Motor neuron (in vitro differentiated cells): ENCODE results near the gene COL1A1. TPM values are rescaled to one million over a fixed set of nuclear protein-coding genes. Genes with fewer than 3 reads are reported as not detected.

ENCODE experiments used
- ATAC-seq, 8 experiments: fragments of 200-7000 bp; cut with Tn5 transposase; replicated peaks in 6 of 8; 2 replicates each; pipeline ENCODE4 v1.8.0; 2021; ENCODE audit warnings: mild to moderate bottlenecking in 8 of 8, moderate library complexity in 8 of 8
- H3K27ac ChIP-seq, 2 donors: fragments of 250-450 bp; sonication (Bioruptor Pico); 2 replicates each; pipeline ENCODE4 v1.9.0; 2021; ENCODE audit warnings: antibody characterized with exemption in 2 of 2, mild to moderate bottlenecking in 2 of 2, moderate library complexity in 1 of 2
- H3K4me1 ChIP-seq, 2 donors: fragments of 250-450 bp; sonication (Bioruptor Pico); replicated peaks in 1 of 2; 2 replicates each; pipeline ENCODE4 v1.6.1; 2021; ENCODE audit warnings: antibody characterized with exemption in 2 of 2, mild to moderate bottlenecking in 2 of 2, moderate library complexity in 1 of 2
- H3K4me3 ChIP-seq, 5 donors: fragments of 250-450 bp; sonication (Bioruptor Pico); 2 replicates each; pipeline ENCODE4 v1.9.0; 2021; ENCODE audit warnings: antibody characterized with exemption in 5 of 5, mild to moderate bottlenecking in 5 of 5, moderate library complexity in 4 of 5
- WGBS, 10 experiments: fragments of 450-650 bp; shearing (Covaris generic); methylation state at CpG; one replicate each; pipeline ENCODE4 v1.0.0; 2022; 5-methylcytosine and 5-hydroxymethylcytosine counted together
- in situ Hi-C, 9 experiments: fragments of 400-800 bp; cut with MboI; loops; one replicate each; pipeline ENCODE4 v1.15.0; 2021; ENCODE audit warnings: low sequenced_read_pairs in 9 of 9, low pct_unique_long_range_greater_than_20kb in 2 of 9; ENCODE audit not compliant: unreplicated experiment in 9 of 9
- total RNA-seq, 8 experiments: library from RNA; unstranded; fragments of 300-600 nt; gene quantifications; 2 replicates each; pipeline versions ENCODE4 v1.2.3 to v1.2.4, GENCODE V29; 2022

Gene COL1A1
- total RNA-seq, 8 experiments from 2014 or later: 0.54 to 614 (median 7.1) TPM

DNA sequence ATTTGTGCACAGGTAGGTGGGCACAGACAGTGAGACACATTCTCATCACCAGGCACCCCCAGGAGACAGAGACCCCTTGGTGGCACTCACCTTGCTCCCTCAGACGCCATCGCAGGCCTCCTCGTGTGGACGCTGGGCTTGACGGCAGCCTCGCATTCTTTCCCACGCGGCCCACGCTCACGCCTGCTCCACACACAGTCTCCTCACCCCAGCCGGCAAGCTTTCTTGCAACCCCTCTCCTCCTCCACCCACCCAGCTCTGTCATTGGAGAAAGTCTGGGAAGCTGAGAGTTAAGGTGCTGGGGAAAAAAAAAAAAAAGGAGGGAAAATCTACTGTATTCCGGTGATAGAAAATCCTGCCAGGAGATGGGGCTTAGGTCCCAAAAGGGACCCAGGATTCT, 20.8 kb downstream of the COL1A1 start:
- in situ Hi-C loops: loop anchor here in 4 of 9 experiments (25.0 kb wide), 1 partner anchor 107 kb away; no protein-coding TSS in a partner anchor
- peaks cover 23 to 24% of the 10 kb centered on the region in 2 donors for H3K4me1 ChIP-seq
- WGBS, 10 experiments: 0 to 80% (median 8%) methylated on average over 1 to 11 of the region's 12 CpGs; no CpG with 5 or more reads in 4 of the 10 experiments
- no peak for ATAC-seq
- H3K4me3 ChIP-seq: no peak overlapping the region
- H3K27ac ChIP-seq: no peak overlapping the region

DNA sequence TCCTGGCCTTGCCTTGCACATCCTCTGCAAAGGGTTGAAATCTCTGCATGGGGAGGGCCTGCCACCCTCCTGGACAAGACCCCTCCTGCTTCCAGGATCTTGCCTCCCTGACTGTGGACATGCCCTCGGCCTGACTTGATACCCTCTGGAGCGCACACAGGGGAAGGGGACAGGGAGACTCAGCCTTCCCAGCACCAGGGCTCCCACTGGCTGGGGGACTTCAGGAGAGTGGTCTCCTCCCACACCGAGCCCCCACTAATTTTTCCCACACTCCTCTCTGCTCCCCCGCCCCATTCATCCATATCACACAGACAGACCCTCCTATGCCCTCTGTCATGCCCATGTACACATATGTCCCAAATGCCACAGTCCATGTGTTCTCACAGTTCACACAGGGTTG, 21.3 kb downstream of the COL1A1 start:
- WGBS, 10 experiments: 70 to 100% (median 80%) methylated on average over 1 to 2 of the region's 4 CpGs; no CpG with 5 or more reads in 7 of the 10 experiments
- Histone ChIP-seq H3K27ac (no peak overlapping the region), H3K4me3 (no peak overlapping the region), H3K4me1 (peaks cover 23 to 24% of the 10 kb centered on the region in 2 donors)
- in situ Hi-C loops: loop anchor here in 4 of 9 experiments (25.0 kb wide), 1 partner anchor 107 kb away; no protein-coding TSS in a partner anchor
- no peak for ATAC-seq

DNA sequence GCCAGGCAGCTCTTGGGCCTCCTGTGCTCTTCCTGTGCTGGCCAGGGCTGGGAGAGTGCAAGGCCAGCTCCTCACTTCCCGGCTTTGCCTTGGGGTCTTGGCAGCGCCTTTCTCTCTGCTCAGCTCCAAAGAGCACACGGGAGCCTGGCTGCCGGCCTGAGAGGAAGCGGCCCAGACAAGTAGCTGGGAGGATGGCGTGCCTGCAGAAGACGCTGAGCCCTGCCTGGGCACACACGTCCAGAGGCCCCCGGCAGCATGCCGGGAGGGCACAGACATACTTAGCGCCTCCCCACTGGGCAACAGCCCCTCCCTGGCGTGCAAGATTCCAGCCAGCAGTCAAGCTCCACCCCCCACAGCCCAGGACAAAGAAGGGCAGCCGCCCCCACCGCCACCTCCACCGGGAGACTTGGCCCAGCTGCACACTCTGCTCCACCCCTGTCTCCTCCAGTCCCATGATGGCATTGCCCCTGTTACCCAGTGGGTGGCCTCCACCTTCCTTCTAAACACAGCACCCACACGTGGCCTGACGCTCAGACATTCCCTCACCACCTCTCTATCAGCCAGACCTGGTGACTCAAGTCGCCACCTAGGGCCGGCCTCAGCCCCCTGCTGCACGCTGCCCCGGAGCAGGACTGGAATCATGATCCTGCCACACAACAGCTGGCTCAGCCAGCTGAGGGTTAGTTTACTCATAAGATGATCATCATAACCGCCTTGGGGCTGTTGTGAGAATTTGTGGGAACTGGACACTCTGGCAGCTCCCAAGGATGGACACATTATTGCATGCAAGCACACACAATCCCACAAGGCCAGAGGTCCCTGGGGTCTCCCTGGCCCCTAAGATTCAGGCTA, 23.2 kb downstream of the COL1A1 start:
- in situ Hi-C loops: loop anchor here in 4 of 9 experiments (25.0 kb wide), 1 partner anchor 109 kb away; no protein-coding TSS in a partner anchor
- Histone ChIP-seq H3K27ac (no peak overlapping the region), H3K4me3 (no peak overlapping the region), H3K4me1 (peaks cover 13 to 14% of the 10 kb centered on the region in 2 donors)
- peak; percentile 76 to 95 (median 86) for ATAC-seq
- WGBS, 10 experiments: 0 to 80% (median 51%) methylated on average over 1 to 5 of the region's 22 CpGs; no CpG with 5 or more reads in 6 of the 10 experiments

DNA sequence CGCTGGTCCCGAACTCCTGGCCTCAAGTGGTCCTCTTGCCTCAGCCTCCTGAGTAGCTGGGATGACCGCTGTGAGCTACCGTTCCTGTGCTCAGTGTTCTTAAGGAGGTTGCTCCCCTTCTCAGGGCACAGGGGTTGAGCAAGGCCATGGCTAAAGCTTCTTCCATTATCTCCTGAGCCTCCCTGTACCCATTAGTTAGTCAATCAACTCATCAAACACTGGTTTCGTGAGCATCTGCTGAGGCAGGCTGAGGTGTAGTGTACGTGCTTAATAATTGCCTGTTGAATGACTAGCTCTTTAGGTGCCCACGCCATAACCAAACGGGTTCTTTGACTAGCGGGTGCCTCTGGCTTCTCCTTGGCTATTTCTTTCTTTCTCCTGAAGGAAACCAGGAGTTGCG, 24.0 kb downstream of the COL1A1 start:
- ATAC-seq: no peak
- no peak overlapping the region for H3K27ac ChIP-seq
- in situ Hi-C loops: loop anchor here in 4 of 9 experiments (25.0 kb wide), 1 partner anchor 110 kb away; no protein-coding TSS in a partner anchor
- WGBS, 10 experiments: 80 to 100% (median 90%) methylated on average over 1 to 8 of the region's 10 CpGs; no CpG with 5 or more reads in 4 of the 10 experiments
- no peak overlapping the region for H3K4me3 ChIP-seq
- H3K4me1 ChIP-seq: peaks cover 17 to 21% of the 10 kb centered on the region in 2 donors

DNA sequence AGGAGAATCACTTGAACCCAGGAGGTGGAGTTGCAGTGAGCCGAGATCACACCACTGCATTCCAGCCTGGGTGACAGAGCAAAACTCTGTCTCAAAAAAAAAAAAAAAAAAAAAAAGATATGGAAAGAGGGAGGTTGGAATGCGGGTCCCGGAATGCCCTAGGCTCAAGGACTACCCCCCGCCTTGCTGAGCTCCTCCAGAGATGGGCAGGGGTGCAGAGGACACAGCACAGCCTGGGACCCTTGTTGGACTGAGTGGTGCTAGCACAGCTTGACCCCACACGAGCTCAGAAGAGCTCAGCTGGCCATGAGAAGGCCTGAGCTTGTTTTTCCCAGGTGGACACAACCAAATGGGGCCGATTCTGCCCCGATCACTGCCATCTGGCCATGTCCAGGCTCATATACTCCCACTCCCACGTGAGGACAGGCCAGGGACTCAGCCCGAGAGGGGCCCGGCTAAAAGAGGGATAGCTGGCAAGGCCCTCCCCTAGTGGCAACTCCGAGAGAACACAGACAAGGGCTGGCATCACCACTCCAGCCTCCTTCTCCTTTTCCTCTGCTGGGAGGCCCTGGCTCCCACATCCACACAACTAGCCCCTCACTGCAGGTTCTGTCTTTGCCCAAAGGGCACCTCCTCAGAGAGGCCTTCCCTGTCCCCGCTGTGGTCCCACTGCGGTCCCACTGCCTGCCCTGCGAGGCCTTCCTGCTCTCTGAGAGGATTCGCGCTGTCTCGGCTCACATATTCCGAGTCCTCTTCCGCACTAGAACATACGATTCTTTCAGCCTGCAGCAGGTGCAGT, 24.7 kb downstream of the COL1A1 start:
- peaks cover 18 to 25% of the 10 kb centered on the region in 2 donors for H3K4me1 ChIP-seq
- in situ Hi-C loops: loop anchor here in 4 of 9 experiments (25.0 kb wide), 1 partner anchor 111 kb away; no protein-coding TSS in a partner anchor
- H3K4me3 ChIP-seq: no peak overlapping the region
- no peak for ATAC-seq
- H3K27ac ChIP-seq: no peak overlapping the region
- 81 to 100% (median 92%) methylated on average over 1 to 14 of the region's 20 CpGs; no CpG with 5 or more reads in 3 of the 10 experiments for WGBS, 10 experiments

DNA sequence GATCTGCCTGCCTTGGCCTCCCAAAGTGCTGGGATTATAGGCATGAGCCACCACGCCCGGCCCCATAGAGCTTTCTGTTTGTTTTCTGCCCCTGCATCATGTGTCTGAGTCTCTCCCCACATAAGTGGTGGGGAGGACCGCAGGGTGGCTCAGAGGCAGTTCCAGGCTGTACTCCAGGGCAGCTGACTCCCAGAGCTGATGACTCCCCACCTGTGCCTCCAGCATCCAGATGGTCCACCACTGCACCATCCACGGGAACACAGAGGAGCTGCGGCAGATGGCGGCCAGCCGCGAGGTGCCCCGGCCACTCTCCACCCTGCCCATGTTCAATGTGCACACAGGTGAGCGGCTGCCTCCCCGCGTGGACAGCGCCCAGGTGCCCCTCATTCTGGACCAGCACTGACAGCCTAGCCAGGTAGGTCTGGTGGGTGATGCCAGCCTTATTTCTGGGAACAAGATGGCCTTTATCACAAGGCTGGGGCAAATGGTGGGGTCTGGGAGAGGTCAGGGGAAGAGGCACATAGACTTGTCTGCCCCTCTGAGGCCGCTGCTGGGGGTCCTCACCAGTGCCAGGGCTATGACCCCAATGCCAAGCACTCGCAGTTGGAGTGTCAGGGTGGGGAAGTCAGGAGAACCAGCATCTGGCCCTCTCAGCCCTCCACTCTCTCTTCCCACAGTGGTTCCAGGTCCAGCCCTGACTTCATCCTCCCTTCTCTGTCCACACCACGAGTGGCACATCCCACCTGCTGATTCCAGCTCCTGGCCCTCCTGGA, 26.2 kb downstream of the COL1A1 start:
- Histone ChIP-seq H3K27ac (no peak overlapping the region), H3K4me3 (no peak overlapping the region), H3K4me1 (peaks cover 18 to 25% of the 10 kb centered on the region in 2 donors)
- in situ Hi-C loops: loop anchor here in 4 of 9 experiments (25.0 kb wide), 1 partner anchor 112 kb away; no protein-coding TSS in a partner anchor
- no peak for ATAC-seq
- WGBS, 10 experiments: 0 to 100% (median 78%) methylated on average over 1 to 10 of the region's 16 CpGs; no CpG with 5 or more reads in 3 of the 10 experiments

DNA sequence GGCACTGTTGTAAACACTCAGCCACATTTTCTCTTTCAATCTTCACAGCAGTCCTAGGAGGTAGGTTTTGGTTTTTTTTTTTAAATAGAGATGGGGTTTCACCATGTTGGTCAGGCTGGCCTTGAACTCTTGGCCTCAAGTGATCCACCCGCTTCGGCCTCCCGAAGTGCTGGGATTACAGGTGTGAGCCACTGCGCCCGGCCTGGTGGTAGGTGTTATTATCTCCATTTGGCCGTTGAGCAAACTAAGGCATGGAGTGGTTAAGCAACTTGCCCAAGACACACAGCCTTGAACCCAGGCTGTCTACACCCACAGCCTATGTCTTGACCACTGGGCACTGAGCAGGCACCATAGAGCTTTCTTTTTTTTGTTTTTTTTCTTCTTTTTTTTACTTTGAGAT, 27.0 kb downstream of the COL1A1 start:
- 17 to 100% (median 100%) methylated on average over 1 to 4 of the region's 6 CpGs; no CpG with 5 or more reads in 6 of the 10 experiments for WGBS, 10 experiments

DNA sequence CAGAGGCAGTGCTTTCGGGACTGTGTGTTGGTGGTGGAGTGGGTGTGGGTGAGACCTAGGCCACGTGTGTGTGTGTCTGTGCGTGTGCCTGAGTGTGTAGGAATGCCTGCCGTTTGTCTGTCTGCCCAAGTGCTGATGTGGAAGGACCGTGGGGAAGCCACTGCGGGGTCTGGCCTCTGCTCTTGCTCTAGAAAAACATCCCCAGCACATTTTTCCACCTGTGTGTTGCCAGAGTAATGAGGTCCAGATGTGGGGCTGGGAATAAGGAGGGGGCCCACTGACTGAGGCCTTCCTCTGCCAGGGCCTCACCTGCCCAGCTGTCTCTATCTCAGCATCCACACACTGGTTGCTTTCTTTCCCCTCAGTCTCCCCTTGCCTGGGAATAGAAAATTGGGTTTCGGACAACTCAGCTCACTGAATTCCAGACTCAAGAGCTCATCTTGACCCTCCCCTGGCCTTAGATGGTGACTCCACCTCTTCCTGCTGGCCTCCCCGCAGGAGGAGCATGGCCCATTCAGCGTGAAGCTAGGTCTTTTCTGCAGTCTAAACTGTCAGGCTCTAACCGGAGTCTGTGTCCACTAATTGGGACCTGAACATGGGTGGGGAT, 28.0 kb downstream of the COL1A1 start:
- peak in 3 of 8 experiments; percentile 22 to 30 (median 27) for ATAC-seq
- H3K4me3 ChIP-seq: no peak overlapping the region
- in situ Hi-C loops: no loop called here
- 17 to 90% (median 30%) methylated on average over 1 to 4 of the region's 10 CpGs; no CpG with 5 or more reads in 5 of the 10 experiments for WGBS, 10 experiments
- peak overlapping the region; percentile 8 to 60 for H3K27ac ChIP-seq
- H3K4me1 ChIP-seq: peaks cover 18 to 25% of the 10 kb centered on the region in 2 donors

More for the DNA sequence above, 27.0 kb downstream of the COL1A1 start:
- no peak overlapping the region for H3K4me3 ChIP-seq
- ATAC-seq: no peak
- H3K4me1 ChIP-seq: peaks cover 18 to 25% of the 10 kb centered on the region in 2 donors
- in situ Hi-C loops: no loop called here
- H3K27ac ChIP-seq: no peak overlapping the region

DNA sequence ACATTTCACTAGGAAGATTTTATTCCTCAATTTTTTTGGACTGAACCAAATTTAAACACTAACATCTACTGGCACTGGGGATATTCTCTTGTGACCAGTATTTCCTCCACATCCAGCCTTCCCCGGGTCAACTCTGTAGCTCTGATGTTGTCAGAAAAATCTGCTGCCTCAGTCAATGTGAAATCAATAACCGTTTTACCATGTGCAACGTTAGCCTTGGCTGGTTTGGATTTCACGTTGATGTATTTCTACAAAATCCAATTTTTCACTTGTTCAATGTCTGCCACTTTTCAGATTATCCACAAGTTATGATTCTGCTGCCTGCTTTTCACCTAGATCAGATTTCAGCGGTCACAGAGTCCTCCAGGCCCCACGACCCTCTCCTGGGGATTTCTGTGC, 28.5 kb downstream of the COL1A1 start:
- Histone ChIP-seq H3K4me3 (no peak overlapping the region), H3K4me1 (peaks cover 14 to 21% of the 10 kb centered on the region in 2 donors), H3K27ac (peak overlapping the region in 1 of 2 donors; percentile 8)
- in situ Hi-C loops: no loop called here
- peak in 1 of 8 experiments; percentile 43 for ATAC-seq
- WGBS, 10 experiments: 14 to 79% (median 48%) methylated on average over 1 to 5 of the region's 6 CpGs; no CpG with 5 or more reads in 2 of the 10 experiments

DNA sequence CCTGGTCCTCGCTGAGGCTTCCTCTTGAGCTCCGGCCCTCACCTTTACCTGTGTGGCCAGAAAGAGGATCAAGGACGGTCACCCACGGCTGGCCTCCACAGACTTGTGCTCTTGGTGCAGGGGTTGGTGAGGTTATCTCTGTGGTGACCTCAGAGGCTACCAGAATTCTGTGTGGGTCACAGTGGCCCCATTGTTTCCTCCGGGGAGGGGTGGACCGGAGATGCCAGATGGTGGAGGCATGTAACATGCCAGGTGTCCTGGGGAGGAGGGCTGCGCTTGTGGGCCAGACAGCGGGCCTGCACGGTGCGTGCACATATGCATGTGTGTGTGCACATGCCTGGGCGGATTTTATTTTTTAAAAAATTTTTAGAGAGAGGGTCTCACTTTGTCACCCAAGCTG, 29.3 kb downstream of the COL1A1 start:
- in situ Hi-C loops: no loop called here
- Histone ChIP-seq H3K27ac (no peak overlapping the region), H3K4me1 (peaks cover 11 to 18% of the 10 kb centered on the region in 2 donors), H3K4me3 (no peak overlapping the region)
- 83% methylated on average over 1 of the region's 11 CpGs; no CpG with 5 or more reads in 9 of the 10 experiments for WGBS, 10 experiments
- no peak for ATAC-seq

DNA sequence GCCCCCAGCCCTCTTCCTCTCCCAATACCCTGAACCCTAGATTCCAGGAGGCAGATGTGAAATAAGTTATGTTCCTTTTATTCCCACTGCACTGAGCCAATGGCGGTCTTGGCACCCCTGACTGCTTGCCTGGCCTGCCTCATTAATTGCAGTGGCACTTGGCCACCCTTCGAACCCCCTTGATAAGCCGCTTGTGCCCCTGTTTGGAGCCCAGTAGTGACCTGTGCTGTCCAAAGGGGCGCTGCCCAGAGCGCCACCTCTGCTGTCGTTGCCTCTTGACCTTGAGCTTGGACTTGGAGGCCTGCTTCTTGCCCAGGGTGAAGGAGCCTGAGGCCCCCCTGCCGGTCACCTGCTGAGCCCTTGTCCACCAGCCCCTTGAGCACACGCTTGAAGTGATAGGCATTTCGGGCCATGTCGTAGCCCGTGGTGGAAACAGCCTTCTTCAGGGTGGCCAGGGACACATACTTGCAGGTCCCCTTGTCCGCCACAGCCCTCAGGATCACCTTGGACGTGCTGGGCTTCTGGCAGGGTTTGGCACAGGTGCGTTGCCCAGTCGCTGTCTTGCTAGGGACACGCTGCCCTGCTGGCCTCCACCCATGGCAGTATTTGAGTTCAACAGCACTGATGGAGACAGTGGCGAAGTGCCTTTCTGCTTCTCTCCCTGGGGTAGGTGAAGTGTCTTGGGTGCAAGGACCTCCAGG, 29.9 kb downstream of the COL1A1 start:
- 80 to 94% (median 86%) methylated on average over 1 to 6 of the region's 17 CpGs; no CpG with 5 or more reads in 5 of the 10 experiments for WGBS, 10 experiments

More for the DNA sequence above, 29.9 kb downstream of the COL1A1 start:
- no peak overlapping the region for H3K27ac ChIP-seq
- in situ Hi-C loops: no loop called here
- peaks cover 11 to 18% of the 10 kb centered on the region in 2 donors for H3K4me1 ChIP-seq
- H3K4me3 ChIP-seq: no peak overlapping the region
- ATAC-seq: no peak
